GM12801 (cell line): ENCODE results near the gene DYSF.

ENCODE experiments used
- TF ChIP-seq, protein P1 (sequence below): IDR thresholded peaks from one replicate; pipeline ENCODE4 v1.5.1; 2011; ENCODE audit warnings: control low read depth; ENCODE audit not compliant: insufficient read length; ENCODE audit errors: extremely low read depth

DYSF gene

DNA sequence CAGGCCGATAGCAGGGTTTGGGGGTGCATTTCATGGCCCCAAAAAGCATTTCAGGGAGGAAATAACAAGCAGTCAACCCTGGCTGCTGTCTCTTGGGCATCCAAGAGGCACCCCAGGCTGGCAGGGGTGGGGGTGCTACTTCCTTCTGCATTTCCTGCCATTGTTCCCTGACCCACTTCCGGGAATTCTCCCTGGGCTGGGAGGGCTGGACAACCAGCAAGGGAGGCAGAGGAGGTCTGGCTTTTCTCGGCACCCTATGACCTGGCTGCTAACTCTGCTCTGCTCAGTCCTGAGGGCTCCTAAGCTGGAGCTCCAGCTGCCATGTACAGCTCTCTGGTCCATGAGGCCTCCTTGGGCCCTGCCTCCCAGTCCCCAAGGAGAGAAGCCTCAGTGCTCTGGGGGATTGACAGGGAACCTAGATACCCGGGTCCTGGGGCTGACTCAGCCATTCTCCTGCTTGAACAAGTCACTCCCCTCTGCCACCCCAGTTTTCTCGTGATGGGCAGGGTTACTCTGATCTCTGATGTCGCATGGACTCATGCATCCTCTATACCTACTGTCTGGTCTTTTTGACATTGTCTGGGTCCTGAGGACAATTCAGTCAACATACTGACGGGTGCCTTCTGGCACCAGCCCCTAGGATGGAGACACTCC lies 47.2 kb downstream of the DYSF start:
- TF ChIP-seq, protein P1, sequence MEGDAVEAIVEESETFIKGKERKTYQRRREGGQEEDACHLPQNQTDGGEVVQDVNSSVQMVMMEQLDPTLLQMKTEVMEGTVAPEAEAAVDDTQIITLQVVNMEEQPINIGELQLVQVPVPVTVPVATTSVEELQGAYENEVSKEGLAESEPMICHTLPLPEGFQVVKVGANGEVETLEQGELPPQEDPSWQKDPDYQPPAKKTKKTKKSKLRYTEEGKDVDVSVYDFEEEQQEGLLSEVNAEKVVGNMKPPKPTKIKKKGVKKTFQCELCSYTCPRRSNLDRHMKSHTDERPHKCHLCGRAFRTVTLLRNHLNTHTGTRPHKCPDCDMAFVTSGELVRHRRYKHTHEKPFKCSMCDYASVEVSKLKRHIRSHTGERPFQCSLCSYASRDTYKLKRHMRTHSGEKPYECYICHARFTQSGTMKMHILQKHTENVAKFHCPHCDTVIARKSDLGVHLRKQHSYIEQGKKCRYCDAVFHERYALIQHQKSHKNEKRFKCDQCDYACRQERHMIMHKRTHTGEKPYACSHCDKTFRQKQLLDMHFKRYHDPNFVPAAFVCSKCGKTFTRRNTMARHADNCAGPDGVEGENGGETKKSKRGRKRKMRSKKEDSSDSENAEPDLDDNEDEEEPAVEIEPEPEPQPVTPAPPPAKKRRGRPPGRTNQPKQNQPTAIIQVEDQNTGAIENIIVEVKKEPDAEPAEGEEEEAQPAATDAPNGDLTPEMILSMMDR: no peak

DNA sequence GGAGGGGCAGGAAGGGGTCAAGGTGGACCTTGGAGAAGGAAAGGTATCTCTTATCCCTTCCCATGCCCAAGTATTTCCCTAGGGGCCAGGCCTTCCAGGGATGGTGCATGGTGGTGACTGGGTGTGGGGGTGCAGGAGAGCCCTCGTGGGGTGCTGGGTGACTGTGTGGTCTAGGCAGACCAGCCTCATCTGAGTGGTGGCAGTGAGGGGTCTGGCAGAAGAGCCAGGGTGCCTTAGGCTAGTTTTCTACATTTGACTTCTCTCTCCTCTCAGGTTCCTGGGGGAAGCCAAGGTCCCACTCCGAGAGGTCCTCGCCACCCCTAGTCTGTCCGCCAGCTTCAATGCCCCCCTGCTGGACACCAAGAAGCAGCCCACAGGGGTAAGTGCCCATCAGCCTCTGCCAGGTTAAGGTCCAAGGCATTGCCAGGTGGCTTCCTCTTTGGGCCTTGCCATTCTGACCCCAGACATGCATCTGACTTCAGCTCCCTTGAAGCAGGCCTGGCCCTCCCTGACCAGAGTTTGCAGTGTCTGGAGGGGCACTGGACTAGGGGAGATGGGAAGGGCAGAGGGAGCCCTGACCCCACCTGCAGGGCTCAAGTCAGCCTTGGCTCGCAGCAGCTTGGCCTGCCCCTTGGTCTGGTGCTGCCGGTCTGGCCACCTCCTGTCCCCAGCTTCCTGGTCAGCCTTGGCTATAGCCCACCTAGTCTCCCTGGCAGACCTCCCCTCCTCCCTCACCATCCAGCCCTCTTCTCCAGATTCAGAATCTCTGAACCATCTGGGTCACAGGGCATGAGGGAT lies 49.8 kb downstream of the DYSF start:
- TF ChIP-seq, protein P1: no peak

DNA sequence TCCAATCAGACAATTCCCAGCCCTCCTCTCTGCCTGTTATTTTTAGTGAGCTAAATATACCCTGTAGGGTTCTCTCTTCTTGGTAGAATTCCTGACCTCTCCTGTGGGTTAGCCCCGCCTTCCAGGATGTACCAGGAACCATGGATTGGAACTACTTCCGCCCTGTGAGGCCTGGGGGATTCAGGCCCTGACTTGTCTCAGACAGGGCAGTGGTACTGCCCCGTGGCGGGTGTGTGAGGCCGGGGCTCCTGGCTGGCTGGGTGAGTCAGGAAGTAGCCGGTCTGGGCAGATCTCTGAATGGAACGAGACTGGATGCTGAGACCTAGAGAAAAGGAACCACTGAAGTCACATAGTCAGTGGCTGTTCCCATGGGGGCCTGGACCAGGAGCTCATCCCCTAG lies 50.5 kb downstream of the DYSF start:
- TF ChIP-seq, protein P1: no peak

DNA sequence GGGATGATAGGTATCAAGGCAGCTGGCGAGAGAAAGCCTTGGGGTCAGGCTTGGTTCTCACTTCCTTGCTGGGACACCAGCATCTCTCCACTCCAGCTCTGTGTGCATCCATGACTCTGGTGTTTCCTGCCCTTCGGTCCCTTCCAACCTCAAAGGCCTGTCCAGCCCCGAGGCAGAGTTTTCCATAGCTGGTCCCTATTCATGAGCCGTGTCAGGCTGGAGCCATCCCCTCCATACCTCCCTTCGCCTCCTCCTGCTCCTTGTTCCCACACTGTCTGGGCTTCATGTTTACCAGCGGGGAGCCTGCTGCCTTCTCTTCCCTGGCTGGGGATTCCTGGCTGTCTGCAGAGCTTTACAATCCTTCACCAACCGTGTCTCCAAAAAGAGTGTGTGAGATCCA lies 51.2 kb downstream of the DYSF start:
- TF ChIP-seq, protein P1: no peak

DNA sequence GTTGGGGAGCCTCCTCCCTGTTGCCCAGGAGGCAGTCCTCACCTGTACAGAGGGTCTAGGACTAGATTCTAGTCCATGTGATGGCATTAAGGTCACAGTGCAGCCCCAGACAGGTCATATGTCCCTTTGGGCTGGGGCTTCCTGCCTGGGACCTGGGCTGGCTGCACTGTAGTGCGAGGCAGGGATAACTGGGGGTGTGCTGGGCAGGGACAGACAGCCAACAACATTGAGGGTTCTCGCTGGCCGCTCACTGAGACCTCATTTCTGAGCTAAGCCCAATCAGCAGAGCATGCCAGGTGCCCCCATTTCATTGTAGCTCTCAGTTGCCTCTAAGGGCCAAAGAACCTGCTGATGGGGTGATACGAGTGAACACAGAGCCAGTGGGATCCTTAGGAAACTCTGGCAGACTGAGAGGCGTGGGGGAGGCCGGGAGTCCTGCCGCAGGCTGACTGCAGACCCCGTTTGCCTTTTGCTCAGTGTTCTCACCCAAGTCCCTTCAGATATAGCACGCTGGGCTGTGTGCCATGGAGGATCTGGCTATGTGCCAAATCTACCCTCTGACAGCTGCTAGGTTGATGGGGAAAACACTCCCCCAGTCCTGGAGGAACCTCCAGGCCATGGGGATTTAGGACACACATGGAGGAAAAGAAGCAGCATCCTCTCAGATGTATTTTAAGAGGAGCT lies 51.9 kb downstream of the DYSF start:
- TF ChIP-seq, protein P1: no peak

DNA sequence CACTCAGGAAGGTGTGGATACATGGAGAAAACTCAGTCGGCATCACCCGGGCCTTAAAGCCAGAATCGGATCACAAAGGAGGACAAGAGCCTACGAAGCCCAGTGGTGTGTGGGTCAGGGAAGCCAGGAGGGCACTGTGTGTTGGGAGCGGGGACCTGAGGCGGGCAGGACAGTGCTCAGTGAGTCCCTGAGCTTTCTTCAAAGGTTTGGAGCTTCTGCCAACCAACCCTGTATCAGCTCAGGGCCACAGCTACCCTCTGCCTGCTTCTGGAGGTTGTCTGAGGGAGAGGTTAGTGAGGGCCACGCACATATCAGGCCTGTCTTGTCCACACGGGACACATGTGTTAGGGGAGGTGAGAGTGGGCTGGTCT lies 52.4 kb downstream of the DYSF start:
- TF ChIP-seq, protein P1: no peak
